Stomach smooth muscle (tissue), 2 donors: ENCODE data around the gene EHBP1L1.
"Not testable (repeated sequence)": the region's sequence is repeated elsewhere in the genome, so short reads cannot be mapped to it uniquely, and the experiment has no call there.

Experiments
- H3K27ac ChIP-seq: one replicate; pipeline ENCODE4 v1.7.0; 2013; ENCODE audit warnings: mild to moderate bottlenecking, low read length, inconsistent platforms
- H3K27me3 ChIP-seq, 2 donors: one replicate each; pipeline ENCODE4 v1.7.0; 2013; ENCODE audit warnings: low read length in 2 of 2; ENCODE audit not compliant: insufficient read depth in 2 of 2, control insufficient read depth in 1 of 2
- H3K36me3 ChIP-seq, 2 donors: one replicate each; pipeline ENCODE4 v1.7.0; 2013; ENCODE audit warnings: low read length in 2 of 2; ENCODE audit not compliant: control insufficient read depth in 2 of 2, insufficient read depth in 2 of 2
- H3K4me1 ChIP-seq: one replicate; pipeline ENCODE4 v1.7.0; 2013; ENCODE audit warnings: low read length; ENCODE audit not compliant: control insufficient read depth, insufficient read depth
- H3K4me3 ChIP-seq, 2 donors: one replicate each; pipeline ENCODE4 v1.7.0; 2013; ENCODE audit warnings: low read length in 2 of 2
- H3K9ac ChIP-seq, 2 donors: one replicate each; pipeline ENCODE4 v1.7.0; 2013; ENCODE audit warnings: low read length in 2 of 2, mild to moderate bottlenecking in 1 of 2
- H3K9me3 ChIP-seq, 2 donors: one replicate each; pipeline ENCODE4 v1.7.0; 2013; ENCODE audit warnings: low read length in 2 of 2; ENCODE audit not compliant: control insufficient read depth in 2 of 2
- donor health status: healthy.
- donor health status: Pancreatic carcinoma.

EHBP1L1 gene

DNA sequence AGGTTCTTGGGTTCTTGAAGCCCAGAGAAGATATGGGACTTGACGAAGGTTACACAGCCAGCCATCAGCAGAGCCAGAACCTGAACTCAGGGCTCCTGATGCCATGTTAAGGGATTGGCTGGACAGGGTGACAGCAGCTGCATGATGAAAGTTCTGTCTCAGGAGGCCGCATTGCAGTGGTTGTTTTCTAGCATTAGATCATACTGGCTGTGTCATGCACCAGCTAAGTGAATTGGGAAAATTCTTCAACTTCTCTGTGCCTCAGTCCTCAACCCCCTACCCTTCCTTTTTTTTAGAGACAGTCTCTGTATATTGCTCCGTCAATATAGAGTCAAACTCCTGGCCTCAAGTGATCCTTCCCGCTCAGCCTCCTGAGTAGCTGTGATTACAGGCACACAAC lies 12.3 kb upstream of the EHBP1L1 start:
- no peaks in the 10 kb centered on the region for H3K27me3 ChIP-seq
- peaks cover 40% of the 10 kb centered on the region for H3K4me1 ChIP-seq

DNA sequence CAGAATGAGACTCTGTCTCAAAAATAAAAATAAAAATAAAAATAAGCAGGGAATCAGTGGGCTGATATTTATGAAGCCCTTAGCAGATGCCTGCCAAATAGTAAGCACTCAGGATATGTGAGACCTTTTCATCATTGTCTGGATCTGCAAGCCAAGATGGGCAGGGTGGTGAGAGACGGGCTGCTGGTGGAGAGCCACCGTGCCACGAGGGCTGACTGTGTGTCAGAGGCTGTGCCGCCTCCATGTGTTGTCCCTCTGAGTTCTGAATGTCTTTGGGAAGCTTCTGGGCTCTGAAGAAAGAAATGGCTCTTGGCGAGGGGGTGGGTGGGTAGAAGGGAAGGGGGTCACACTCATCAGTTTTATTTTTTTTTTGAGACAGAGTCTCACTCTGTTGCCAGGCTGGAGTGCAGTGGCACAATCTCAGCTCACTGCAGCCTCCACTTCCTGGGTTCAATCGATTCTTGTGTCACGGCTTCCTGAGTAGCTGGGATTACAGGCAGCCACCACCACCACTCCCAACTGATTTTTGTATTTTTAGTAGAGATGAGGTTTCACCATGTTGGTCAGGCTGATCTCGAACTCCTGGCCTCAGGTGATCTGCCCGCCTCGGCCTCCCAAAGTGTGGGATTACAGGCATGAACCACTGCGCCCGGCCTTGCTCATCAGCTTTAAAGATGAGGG lies 10.8 kb upstream of the EHBP1L1 start:
- H3K36me3 ChIP-seq, H3K9ac ChIP-seq, H3K27me3 ChIP-seq, H3K4me3 ChIP-seq, H3K9me3 ChIP-seq: not testable (repeated sequence)
- H3K4me1 ChIP-seq, result peaks cover 39% of the 10 kb centered on the region
- H3K27ac ChIP-seq, result peak overlapping the region; percentile 41

More for the DNA sequence above, 12.3 kb upstream of the EHBP1L1 start:
- Histone ChIP-seq H3K36me3 (peaks cover 1 to 7% of the 10 kb centered on the region in 2 donors), H3K9ac (peak overlapping the region in 1 of 2 donors; percentile 29), H3K27ac (peak overlapping the region; percentile 31), H3K9me3 (no peaks in the 10 kb centered on the region), H3K4me3 (no peak overlapping the region)

DNA sequence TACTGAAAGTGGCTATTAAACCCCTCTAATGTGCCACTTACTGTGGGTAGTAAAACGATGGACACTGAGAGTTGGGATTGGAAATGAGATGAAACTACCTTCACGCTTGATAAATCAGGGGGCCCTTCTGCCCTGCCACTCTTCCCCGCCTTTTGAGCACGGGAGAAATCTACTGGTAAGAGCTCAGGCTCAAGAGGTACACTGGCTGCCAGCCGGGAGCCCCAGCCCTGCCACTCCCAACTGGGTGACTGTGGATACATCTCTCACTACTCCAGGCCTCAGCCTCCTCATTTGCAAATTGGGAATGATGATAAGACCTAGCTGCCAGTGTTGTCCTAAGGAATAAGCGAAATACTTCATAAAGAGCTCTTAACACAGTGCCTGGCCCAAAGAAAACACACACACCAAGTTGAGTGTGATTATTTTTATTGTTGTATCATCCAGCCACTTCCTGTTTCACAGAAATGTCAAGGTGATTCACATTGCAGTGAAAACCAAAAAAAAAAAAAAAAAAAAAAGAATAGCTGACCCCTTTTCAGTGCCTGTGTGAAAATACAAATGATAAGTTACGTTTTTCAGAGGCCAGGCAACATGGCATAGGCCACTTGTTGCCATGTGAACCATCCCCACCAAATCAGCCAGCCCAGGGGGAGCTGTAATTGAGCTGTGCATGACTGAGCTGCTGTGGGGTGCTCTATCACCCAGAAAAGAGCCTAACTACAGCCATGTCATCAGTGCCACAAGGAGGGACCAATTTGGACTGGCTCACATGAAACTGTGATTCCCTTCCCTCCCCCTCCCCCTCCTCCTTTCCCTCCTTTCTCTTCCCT lies 10.0 kb upstream of the EHBP1L1 start:
- Histone ChIP-seq H3K9ac (no peak overlapping the region), H3K9me3 (no peaks in the 10 kb centered on the region), H3K27me3 (no peaks in the 10 kb centered on the region), H3K4me3 (no peak overlapping the region), H3K36me3 (peaks cover 3 to 7% of the 10 kb centered on the region in 2 donors), H3K4me1 (peaks cover 36% of the 10 kb centered on the region), H3K27ac (peak overlapping the region; percentile 41)

DNA sequence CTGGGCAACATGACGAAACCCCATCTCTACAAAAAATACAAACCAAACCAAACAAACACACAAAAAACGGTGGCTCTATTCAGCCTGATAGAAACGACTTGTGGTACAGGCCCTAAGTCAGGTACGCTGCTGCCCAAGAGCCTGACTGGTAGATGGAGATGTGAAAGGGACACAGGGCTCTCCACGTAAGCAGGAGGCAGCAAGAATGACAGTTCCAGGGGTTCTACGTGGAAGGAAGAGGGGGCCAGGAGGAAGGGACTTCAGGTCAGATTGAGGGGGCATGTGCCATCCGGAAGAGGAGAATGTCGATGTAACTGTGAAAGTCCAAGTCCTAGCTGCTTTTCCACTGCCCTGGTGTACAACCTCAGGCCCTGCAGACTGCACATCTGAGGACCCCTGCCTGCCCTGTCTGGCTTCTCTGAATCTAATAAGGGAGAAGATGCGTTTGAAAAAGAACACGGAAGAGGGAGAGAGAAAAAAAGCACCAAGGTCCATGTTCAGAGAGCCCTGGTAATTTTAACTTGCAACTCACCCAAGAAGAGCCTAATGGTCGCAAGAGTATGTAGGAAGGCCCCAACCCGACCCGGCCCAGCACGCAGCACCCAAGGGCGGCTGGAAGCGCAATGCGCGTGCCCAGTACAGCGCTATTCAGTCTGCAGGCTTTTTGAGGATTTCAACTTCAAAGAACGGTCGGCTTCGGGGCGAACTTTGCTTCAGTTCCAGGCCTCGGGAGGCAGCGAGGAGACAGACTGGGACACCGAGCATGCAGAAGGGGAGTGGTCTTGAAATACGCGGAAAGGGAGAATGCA lies 6.5 kb upstream of the EHBP1L1 start:
- Histone ChIP-seq H3K4me3 (peak overlapping the region; percentile 96), H3K9me3 (no peaks in the 10 kb centered on the region), H3K4me1 (peaks cover 58% of the 10 kb centered on the region), H3K27ac (peak overlapping the region; percentile 92), H3K27me3 (no peaks in the 10 kb centered on the region), H3K36me3 (peaks cover 5 to 7% of the 10 kb centered on the region in 2 donors), H3K9ac (peak overlapping the region; percentile 86 to 95)

DNA sequence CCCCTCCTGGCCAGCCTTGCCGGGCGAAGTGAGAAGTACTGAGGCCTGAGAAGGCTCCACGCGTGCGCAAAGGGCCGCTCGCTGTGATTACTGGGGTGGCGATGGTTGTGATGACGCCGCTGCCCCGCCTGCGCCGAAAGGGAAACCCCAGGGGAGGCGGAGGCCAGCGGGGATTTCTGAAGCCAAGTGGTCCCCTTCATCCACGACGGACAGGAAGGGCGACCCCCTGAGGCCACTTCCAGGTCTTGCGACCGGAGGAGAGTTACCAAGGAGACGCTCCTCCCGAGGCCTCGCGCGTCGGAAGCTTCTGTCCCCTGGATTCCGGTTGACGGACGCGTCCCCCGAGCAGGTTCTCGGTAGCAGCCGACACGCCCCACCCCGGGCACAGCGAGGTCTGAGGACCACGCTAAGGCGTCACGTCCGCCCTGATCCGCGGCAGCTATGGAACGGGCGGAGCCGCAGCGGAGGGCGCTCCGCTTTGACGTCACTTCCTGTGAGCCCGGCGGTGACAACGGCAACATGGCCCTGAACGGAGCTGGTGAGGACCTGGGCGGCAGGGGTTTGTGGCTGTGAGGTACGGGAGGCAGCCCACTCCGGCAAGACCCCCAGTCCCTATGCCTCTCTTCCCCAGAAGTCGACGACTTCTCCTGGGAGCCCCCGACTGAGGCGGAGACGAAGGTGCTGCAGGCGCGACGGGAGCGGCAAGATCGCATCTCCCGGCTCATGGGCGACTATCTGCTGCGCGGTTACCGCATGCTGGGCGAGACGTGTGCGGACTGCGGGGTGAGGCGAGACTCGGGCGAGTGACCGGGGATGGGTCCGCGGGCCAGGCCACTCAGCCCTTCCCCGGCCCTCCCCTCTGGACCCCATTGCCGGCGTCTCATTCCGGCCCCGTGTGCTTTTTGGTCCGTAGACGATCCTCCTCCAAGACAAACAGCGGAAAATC lies 5.6 kb upstream of the EHBP1L1 start, which contains the start of gene ZNRD2:
ZNRD2 (plus strand) TSS at position 505 of the 946 bp plus-strand sequence; CDS start at position 520, 15 bp downstream.
- Histone ChIP-seq H3K27ac (peak within 1 kb of the TSS; percentile 92), H3K9ac (peak within 1 kb of the TSS; percentile 86 to 95), H3K36me3 (peaks cover 5 to 7% of the 10 kb centered on the region in 2 donors), H3K27me3 (no peaks in the 10 kb centered on the region), H3K4me1 (peaks cover 65% of the 10 kb centered on the region), H3K9me3 (no peaks in the 10 kb centered on the region), H3K4me3 (peak within 1 kb of the TSS; percentile 96)

DNA sequence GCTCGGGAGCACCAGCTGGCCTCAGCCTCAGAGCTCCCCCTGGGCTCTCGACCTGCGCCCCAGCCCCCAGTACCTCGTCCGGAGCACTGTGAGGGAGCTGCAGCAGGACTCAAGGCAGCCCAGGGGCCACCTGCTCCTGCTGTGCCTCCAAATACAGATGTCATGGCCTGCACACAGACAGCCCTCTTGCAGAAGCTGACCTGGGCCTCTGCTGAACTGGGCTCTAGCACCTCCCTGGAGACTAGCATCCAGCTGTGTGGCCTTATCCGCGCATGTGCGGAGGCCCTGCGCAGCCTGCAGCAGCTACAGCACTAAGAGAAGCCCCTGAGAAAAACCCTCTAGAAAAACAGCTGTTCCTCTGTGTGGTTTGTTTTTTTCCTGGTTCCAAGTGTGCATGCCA lies 4.4 kb upstream of the EHBP1L1 start:
- Histone ChIP-seq H3K27me3 (no peaks in the 10 kb centered on the region), H3K4me1 (peaks cover 70% of the 10 kb centered on the region), H3K27ac (peak overlapping the region; percentile 92), H3K9me3 (no peaks in the 10 kb centered on the region), H3K4me3 (peak overlapping the region; percentile 96), H3K36me3 (peaks cover 5 to 7% of the 10 kb centered on the region in 2 donors), H3K9ac (peak overlapping the region; percentile 86 to 95)

DNA sequence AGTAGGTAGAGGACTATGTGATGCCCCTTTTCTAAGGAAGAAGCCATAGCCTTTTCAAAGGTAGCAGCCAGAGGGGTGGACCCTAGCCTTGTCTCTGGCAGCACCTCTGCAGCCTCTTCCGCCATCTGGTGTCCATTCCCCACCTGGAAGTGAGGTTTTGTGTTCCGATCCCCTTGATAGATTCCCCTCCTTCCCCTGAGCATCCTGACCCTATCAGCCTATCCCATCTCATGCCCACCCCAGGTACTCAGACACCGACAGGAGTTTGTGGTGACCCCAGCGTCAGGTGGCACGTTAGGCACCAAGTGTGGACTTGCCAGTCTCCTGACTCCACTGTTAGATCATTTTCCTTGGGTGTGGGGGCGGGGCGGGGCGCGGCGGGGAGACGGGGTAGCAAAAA lies 3.9 kb upstream of the EHBP1L1 start:
- peak overlapping the region; percentile 92 for H3K27ac ChIP-seq
- peak overlapping the region; percentile 96 for H3K4me3 ChIP-seq
- H3K9ac ChIP-seq, result peak overlapping the region; percentile 52 to 58
- H3K4me1 ChIP-seq, result peaks cover 73% of the 10 kb centered on the region
- no peaks in the 10 kb centered on the region for H3K9me3 ChIP-seq
- H3K36me3 ChIP-seq, result peaks cover 4 to 5% of the 10 kb centered on the region in 2 donors
- no peaks in the 10 kb centered on the region for H3K27me3 ChIP-seq

DNA sequence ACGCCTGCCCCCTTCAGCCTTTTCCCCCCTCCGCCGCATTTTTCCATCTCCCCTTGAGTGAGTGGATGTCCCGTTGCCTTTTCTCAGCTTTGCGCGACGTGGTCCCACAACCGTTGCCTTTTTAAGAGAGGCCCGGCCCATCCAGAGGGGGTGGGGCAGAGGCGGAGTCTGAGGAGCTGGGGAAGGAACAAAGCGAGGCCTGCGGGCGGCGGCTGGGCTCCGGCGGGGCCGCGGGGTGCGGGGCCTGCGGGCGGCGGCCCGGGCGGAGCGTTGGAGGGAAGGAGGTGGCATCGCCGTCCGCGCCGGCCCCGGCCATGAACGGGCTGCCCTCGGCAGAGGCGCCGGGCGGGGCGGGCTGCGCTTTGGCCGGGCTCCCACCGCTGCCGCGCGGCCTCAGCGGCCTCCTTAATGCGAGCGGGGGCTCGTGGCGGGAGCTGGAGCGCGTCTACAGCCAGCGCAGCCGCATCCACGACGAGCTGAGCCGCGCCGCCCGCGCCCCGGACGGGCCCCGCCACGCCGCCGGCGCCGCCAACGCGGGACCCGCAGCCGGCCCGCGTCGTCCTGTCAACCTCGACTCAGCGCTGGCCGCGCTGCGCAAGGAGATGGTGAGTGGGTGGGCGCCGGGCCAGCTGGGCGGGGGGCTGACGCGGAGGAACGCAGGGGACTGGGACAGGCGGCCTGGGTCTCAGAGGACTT lies 3.3 kb upstream of the EHBP1L1 start, which contains the start of gene FAM89B:
FAM89B (plus strand) TSS at position 183 of the 696 bp plus-strand sequence; CDS start at position 315, 132 bp downstream.
- Histone ChIP-seq H3K4me1 (peaks cover 78% of the 10 kb centered on the region), H3K27ac (peak within 1 kb of the TSS; percentile 92)

DNA sequence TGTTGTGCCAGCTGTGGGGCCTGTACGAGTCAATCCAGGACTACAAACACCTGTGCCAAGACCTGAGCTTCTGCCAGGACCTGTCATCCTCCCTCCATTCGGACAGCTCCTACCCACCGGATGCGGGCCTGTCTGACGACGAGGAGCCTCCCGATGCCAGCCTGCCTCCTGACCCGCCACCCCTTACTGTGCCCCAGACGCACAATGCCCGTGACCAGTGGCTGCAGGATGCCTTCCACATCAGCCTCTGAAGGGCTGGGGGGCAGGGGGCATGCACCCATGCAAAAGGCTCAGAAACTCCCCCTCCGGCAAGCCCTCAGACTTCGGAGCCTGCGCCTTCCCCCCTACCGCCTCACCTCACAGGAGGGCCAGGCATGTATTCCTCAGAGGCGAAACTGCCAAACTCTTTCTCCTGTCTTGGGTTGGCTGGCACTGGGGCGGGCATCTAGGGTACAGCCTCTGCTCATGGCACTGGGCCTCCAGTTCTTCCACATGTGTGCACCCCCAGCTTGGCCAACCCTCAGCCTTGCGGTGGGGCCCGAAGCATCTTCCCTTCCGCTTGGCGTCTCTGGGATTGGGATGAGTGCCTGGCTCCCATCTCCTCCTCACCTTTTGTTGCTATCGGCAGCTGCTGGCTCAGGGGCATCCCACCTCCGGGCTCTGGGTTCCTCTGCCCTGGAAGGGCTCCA lies 2.3 kb upstream of the EHBP1L1 start:
- H3K9ac ChIP-seq, result peak overlapping the region; percentile 68

More for the DNA sequence above, 3.3 kb upstream of the EHBP1L1 start, which contains the start of gene FAM89B:
- peak within 1 kb of the TSS; percentile 68 for H3K9ac ChIP-seq
- H3K27me3 ChIP-seq, result no peaks in the 10 kb centered on the region
- H3K9me3 ChIP-seq, result no peaks in the 10 kb centered on the region
- peaks cover 4 to 5% of the 10 kb centered on the region in 2 donors for H3K36me3 ChIP-seq
- peak within 1 kb of the TSS; percentile 96 for H3K4me3 ChIP-seq

More for the DNA sequence above, 2.3 kb upstream of the EHBP1L1 start:
- no peaks in the 10 kb centered on the region for H3K27me3 ChIP-seq
- H3K36me3 ChIP-seq, result peaks cover 4 to 8% of the 10 kb centered on the region in 2 donors
- peak overlapping the region; percentile 91 to 96 for H3K4me3 ChIP-seq
- peaks cover 79% of the 10 kb centered on the region for H3K4me1 ChIP-seq
- H3K9me3 ChIP-seq, result no peaks in the 10 kb centered on the region
- H3K27ac ChIP-seq, result peak overlapping the region; percentile 80
